Measurements from ENCODE around the gene DLX2.

Gene DLX2

GRCh38 chr2:172084645-172085459 lies 17.8 kb downstream of the DLX2 start:
- H3K4me3 ChIP-seq (replicated peaks in 1 of 2; ENCODE audit: low read depth in 2 of 2, low read length in 2 of 2): peak overlapping the region; percentile 46 to 62
- peak; percentile 94 to 97 for DNase-seq (ENCODE audit: low read depth in 2 of 2)
- TF ChIP-seq CTCF (IDR thresholded peaks at IDR 0.05; ENCODE audit: low read depth, low read length): no peak

GRCh38 chr2:172084395-172084644 lies 18.4 kb downstream of the DLX2 start:
- peak overlapping the region; percentile 46 to 62 for H3K4me3 ChIP-seq (replicated peaks in 1 of 2; ENCODE audit: low read depth in 2 of 2, low read length in 2 of 2)
- no peak for TF ChIP-seq CTCF (IDR thresholded peaks at IDR 0.05; ENCODE audit: low read depth, low read length)
- DNase-seq (ENCODE audit: low read depth in 2 of 2): no peak

- no peak for TF ChIP-seq CTCF (IDR thresholded peaks at IDR 0.05; ENCODE audit: low read depth, low read length)
- DNase-seq (ENCODE audit: low read depth in 2 of 2): no peak
- peak overlapping the region in 1 of 2 donors; percentile 62 for H3K4me3 ChIP-seq (replicated peaks in 1 of 2; ENCODE audit: low read depth in 2 of 2, low read length in 2 of 2)
Observed at GRCh38 chr2:172083628-172084394, 18.9 kb downstream of the DLX2 start.

GRCh38 chr2:172082944-172083627 lies 19.6 kb downstream of the DLX2 start:
- H3K4me3 ChIP-seq (replicated peaks in 1 of 2; ENCODE audit: low read depth in 2 of 2, low read length in 2 of 2): peak overlapping the region in 1 of 2 donors; percentile 7
- DNase-seq (ENCODE audit: low read depth in 2 of 2): no peak
- no peak for TF ChIP-seq CTCF (IDR thresholded peaks at IDR 0.05; ENCODE audit: low read depth, low read length)

- TF ChIP-seq CTCF (IDR thresholded peaks at IDR 0.05; ENCODE audit: low read depth, low read length): no peak
- H3K4me3 ChIP-seq (replicated peaks in 1 of 2; ENCODE audit: low read depth in 2 of 2, low read length in 2 of 2): no peak overlapping the region
- no peak for DNase-seq (ENCODE audit: low read depth in 2 of 2)
Observed at GRCh38 chr2:172082105-172082943, 20.4 kb downstream of the DLX2 start.
